WERI-Rb-1 (cell line): Measurements from ENCODE around the gene OR2A2.
"Not testable (repeated sequence)": the region's sequence is repeated elsewhere in the genome, so short reads cannot be mapped to it uniquely, and the experiment has no call there.

Experiments used
- DNase-seq: peaks from one replicate; pipeline ENCODE4 v3.0.0-alpha.2; 2020
- H3K27ac ChIP-seq: fragments of 250-450 bp; sonication (Bioruptor Pico); 2 replicates; pipeline ENCODE4 v1.5.1; 2020; ENCODE audit warnings: mild to moderate bottlenecking, moderate library complexity
- H3K27me3 ChIP-seq: fragments of 250-450 bp; sonication (Bioruptor Pico); 2 replicates; pipeline ENCODE4 v1.5.1; 2021; ENCODE audit warnings: mild to moderate bottlenecking, low read depth, moderate library complexity; ENCODE audit not compliant: insufficient read depth, severe bottlenecking
- H3K36me3 ChIP-seq: fragments of 250-450 bp; sonication (Bioruptor Pico); 2 replicates; pipeline ENCODE4 v1.5.1; 2020; ENCODE audit warnings: mild to moderate bottlenecking, moderate library complexity
- H3K4me3 ChIP-seq: 2 replicates; pipeline ENCODE4 v1.5.1; 2011; ENCODE audit warnings: low read depth, mild to moderate bottlenecking, control low read depth, low read length
- H3K9me3 ChIP-seq: fragments of 250-450 bp; sonication (Bioruptor Pico); 2 replicates; pipeline ENCODE4 v1.5.1; 2021; ENCODE audit warnings: mild to moderate bottlenecking, moderate library complexity; ENCODE audit not compliant: severe bottlenecking
- CTCF ChIP-seq: IDR thresholded peaks from 2 replicates; pipeline ENCODE4 v1.5.1; 2011; ENCODE audit warnings: low read depth, mild to moderate bottlenecking, control low read depth, inconsistent platforms, low read length

The OR2A2 gene

GRCh38 chr7:144105211-144105610 is 4.2 kb upstream of the OR2A2 start:
- TF ChIP-seq CTCF, result no peak
- Histone ChIP-seq H3K4me3 (no peak overlapping the region), H3K27me3 (no peaks in the 10 kb centered on the region), H3K9me3 (no peaks in the 10 kb centered on the region), H3K27ac (no peak overlapping the region), H3K36me3 (no peaks in the 10 kb centered on the region)
- DNase-seq, result no peak

- no peak overlapping the region for H3K27ac ChIP-seq
- DNase-seq, result no peak
- TF ChIP-seq CTCF, result 0 out of 2 replicates have a peak, but pooled peaks have one; percentile 12
- H3K9me3 ChIP-seq, result no peaks in the 10 kb centered on the region
- H3K36me3 ChIP-seq, result no peaks in the 10 kb centered on the region
- no peak overlapping the region for H3K4me3 ChIP-seq
- no peaks in the 10 kb centered on the region for H3K27me3 ChIP-seq
Observed at GRCh38 chr7:144110272-144110671, 889 bp downstream of the OR2A2 start.

GRCh38 chr7:144113651-144114050 is 4.3 kb downstream of the OR2A2 start:
- Histone ChIP-seq H3K36me3 (no peaks in the 10 kb centered on the region), H3K9me3 (no peaks in the 10 kb centered on the region), H3K27ac (no peak overlapping the region), H3K27me3 (no peaks in the 10 kb centered on the region), H3K4me3 (no peak overlapping the region)
- TF ChIP-seq CTCF, result no peak
- DNase-seq, result no peak

- no peaks in the 10 kb centered on the region for H3K36me3 ChIP-seq
- H3K27me3 ChIP-seq, result no peaks in the 10 kb centered on the region
- H3K4me3 ChIP-seq, result no peak overlapping the region
- no peak for DNase-seq
- TF ChIP-seq CTCF, result no peak
- H3K27ac ChIP-seq, result no peak overlapping the region
- no peaks in the 10 kb centered on the region for H3K9me3 ChIP-seq
Observed at GRCh38 chr7:144118341-144118740, 9.0 kb downstream of the OR2A2 start.

GRCh38 chr7:144122876-144123275 is 13.5 kb downstream of the OR2A2 start, which contains the start of gene OR2A14:
Gene OR2A14 (plus strand): TSS chr7:144123176. CDS start chr7:144129113, 5,937 bp downstream.
- Histone ChIP-seq H3K27ac (no peak within 1 kb of the TSS), H3K36me3 (no peaks in the 10 kb centered on the region), H3K27me3 (no peaks in the 10 kb centered on the region), H3K4me3 (no peak within 1 kb of the TSS), H3K9me3 (no peaks in the 10 kb centered on the region)
- TF ChIP-seq CTCF, result no peak
- DNase-seq, result no peak

- no peak overlapping the region for H3K27ac ChIP-seq
- TF ChIP-seq CTCF, result peak; percentile 88
- peak; percentile 94 for DNase-seq
- no peaks in the 10 kb centered on the region for H3K27me3 ChIP-seq
- no peaks in the 10 kb centered on the region for H3K36me3 ChIP-seq
- H3K4me3 ChIP-seq, result no peak overlapping the region
- H3K9me3 ChIP-seq, result no peaks in the 10 kb centered on the region
Observed at GRCh38 chr7:144127714-144128334, 18.4 kb downstream of the OR2A2 start.

- DNase-seq, H3K27ac ChIP-seq, H3K36me3 ChIP-seq, H3K27me3 ChIP-seq, H3K4me3 ChIP-seq, H3K9me3 ChIP-seq: not testable (repeated sequence)
Observed at GRCh38 chr7:144129601-144130000, 20.2 kb downstream of the OR2A2 start.
